HCT116 (cell line): ENCODE data around the gene KRTAP10-9. TPM values are rescaled to one million over a fixed set of nuclear protein-coding genes. Genes with fewer than 3 reads are reported as not detected.

ENCODE experiments used
- ATAC-seq: fragments of 200-7000 bp; cut with Tn5 transposase; 2 replicates; pipeline ENCODE4 v1.9.1; 2020; ENCODE audit warnings: mild to moderate bottlenecking, moderate library complexity
- BruUV-seq: library from RNA; stranded (reverse); fragments of 400-500 nt; replicated peaks from 2 replicates; lab custom pipeline; 2021; lab: Mats Ljungman, UMichigan
- CTCF ChIA-PET: fragments of 300-600 bp; sonication (Branson Sonifier 250); formaldehyde crosslinking; loops from one replicate; lab custom pipeline; 2021; ENCODE audit warnings: antibody characterized with exemption; lab: Charles Lee
- POLR2A ChIA-PET: fragments of 300-600, 350-600 bp; sonication (Branson Sonifier 250); formaldehyde crosslinking; loops from one replicate; lab custom pipeline; 2021; ENCODE audit warnings: antibody characterized with exemption; lab: Charles Lee
- RAD21 ChIA-PET, 2 experiments: fragments of 300-600 bp; sonication (Branson Sonifier 250); formaldehyde crosslinking; loops; one replicate each; lab custom pipeline; 2023; ENCODE audit warnings: low total read pairs in 2 of 2; ENCODE audit not compliant: uncharacterized antibody in 2 of 2, unreplicated experiment in 2 of 2, low non-redundant PET in 1 of 2; lab: Charles Lee
- DNase-seq: peaks from one replicate; pipeline ENCODE4 v3.0.0-alpha.2; 2010; ENCODE audit warnings: low read depth, low spot score
- H2AFZ ChIP-seq: fragments of 200-600 bp; shearing (Covaris generic), sonication (generic); 2 replicates; pipeline ENCODE4 v1.6.1; 2017; ENCODE audit warnings: low read depth, mixed run types, mixed read lengths, antibody characterized with exemption, low read length; ENCODE audit not compliant: poor library complexity, severe bottlenecking
- H3K27ac ChIP-seq: 2 replicates; pipeline ENCODE4 v1.5.1; 2012; ENCODE audit warnings: low read depth, low read length
- H3K27me3 ChIP-seq: fragments of 200-600 bp; sonication (generic); 2 replicates; pipeline ENCODE4 v1.6.1; 2016; ENCODE audit warnings: mixed run types, low read length, mixed read lengths; ENCODE audit not compliant: insufficient read depth
- H3K36me3 ChIP-seq, 2 experiments: fragments of 200-500 bp in 1 of 2; fragments of 200-600 bp in 1 of 2; sonication (Bioruptor generic) in 1 of 2; sonication (generic) in 1 of 2; 2 replicates each; pipeline versions ENCODE4 v1.5.1 to v1.6.1; 2014 to 2016; ENCODE audit warnings: low read length in 2 of 2, inconsistent platforms in 1 of 2, mixed read lengths in 1 of 2, mixed run types in 1 of 2; ENCODE audit not compliant: insufficient read depth in 2 of 2, control insufficient read depth in 1 of 2
- H3K4me1 ChIP-seq, 2 experiments: fragments of 200-600 bp in 1 of 2; sonication (generic) in 1 of 2; 2 replicates each; pipeline versions ENCODE4 v1.5.1 to v1.6.1; 2012 to 2017; ENCODE audit warnings: low read length in 2 of 2, inconsistent platforms in 1 of 2, mild to moderate bottlenecking in 1 of 2, mixed read lengths in 1 of 2, mixed run types in 1 of 2, moderate library complexity in 1 of 2; ENCODE audit not compliant: insufficient read depth in 2 of 2, control insufficient read depth in 1 of 2
- H3K4me2 ChIP-seq: fragments of 200-600 bp; sonication (generic); 2 replicates; pipeline ENCODE4 v1.6.1; 2017; ENCODE audit warnings: mixed run types, low read length, mixed read lengths
- H3K4me3 ChIP-seq, 2 experiments: fragments of 200-600 bp in 1 of 2; sonication (generic) in 1 of 2; replicated peaks in 1 of 2; 2 replicates each; pipeline ENCODE4 v1.5.1; 2011 to 2016; ENCODE audit warnings: low read length in 2 of 2, control low read depth in 1 of 2, low read depth in 1 of 2, mild to moderate bottlenecking in 1 of 2, mixed read lengths in 1 of 2, mixed run types in 1 of 2
- H3K79me2 ChIP-seq: fragments of 200-600 bp; sonication (generic); 2 replicates; pipeline ENCODE4 v1.6.1; 2017; ENCODE audit warnings: mild to moderate bottlenecking, mixed run types, low read length, moderate library complexity, mixed read lengths; ENCODE audit not compliant: insufficient read depth
- H3K9ac ChIP-seq: fragments of 200-600 bp; sonication (generic); 2 replicates; pipeline ENCODE4 v1.6.1; 2016; ENCODE audit warnings: low read length, mixed read lengths
- H3K9me2 ChIP-seq: fragments of 200-600 bp; sonication (generic), shearing (Covaris generic); 2 replicates; pipeline ENCODE4 v1.6.1; 2017; ENCODE audit warnings: mixed run types, mild to moderate bottlenecking, moderate library complexity; ENCODE audit not compliant: insufficient read depth
- H3K9me3 ChIP-seq, 2 experiments: fragments of 200-500 bp in 1 of 2; fragments of 200-600 bp in 1 of 2; sonication (Bioruptor generic) in 1 of 2; sonication (generic) in 1 of 2; 2 replicates each; pipeline ENCODE4 v1.6.1; 2014 to 2017; ENCODE audit warnings: low read length in 2 of 2, mixed read lengths in 2 of 2, inconsistent platforms in 1 of 2, low read depth in 1 of 2, mild to moderate bottlenecking in 1 of 2, mixed run types in 1 of 2, moderate library complexity in 1 of 2; ENCODE audit not compliant: control insufficient read depth in 1 of 2, insufficient read depth in 1 of 2
- H4K20me1 ChIP-seq: fragments of 200-600 bp; sonication (generic), shearing (Covaris generic); 2 replicates; pipeline ENCODE4 v1.6.1; 2017; ENCODE audit warnings: mixed run types, mild to moderate bottlenecking, moderate library complexity; ENCODE audit not compliant: insufficient read depth
- ATF3 ChIP-seq: IDR thresholded peaks from 2 replicates; pipeline ENCODE4 v1.6.1; 2012
- CBX3 ChIP-seq: IDR thresholded peaks from 2 replicates; pipeline ENCODE4 v1.6.1; 2012; ENCODE audit warnings: low read depth
- CEBPB ChIP-seq: IDR thresholded peaks from 2 replicates; pipeline ENCODE4 v1.6.1; 2012; ENCODE audit warnings: low read depth
- ELF1 ChIP-seq: IDR thresholded peaks from 2 replicates; pipeline ENCODE4 v1.6.1; 2012; ENCODE audit warnings: low read depth, borderline replicate concordance
- EZH2 ChIP-seq: fragments of 200-600 bp; sonication (generic); IDR thresholded peaks from 2 replicates; pipeline ENCODE4 v1.6.1; 2017; ENCODE audit warnings: antibody characterized with exemption, mixed run types
- EZH2phosphoT487 ChIP-seq: fragments of 200-600 bp; IDR thresholded peaks from 2 replicates; pipeline ENCODE4 v1.6.1; 2018; ENCODE audit warnings: antibody characterized with exemption, borderline replicate concordance
- FOSL1 ChIP-seq: IDR thresholded peaks from 2 replicates; pipeline ENCODE4 v1.6.1; 2012; ENCODE audit warnings: low read depth
- POLR2A ChIP-seq: IDR thresholded peaks from 2 replicates; pipeline ENCODE4 v1.7.0; 2011; ENCODE audit warnings: borderline replicate concordance; ENCODE audit not compliant: insufficient read depth, insufficient read length; ENCODE audit errors: extremely low read depth
- POLR2AphosphoS5 ChIP-seq: IDR thresholded peaks from 2 replicates; pipeline ENCODE4 v1.6.1; 2011; ENCODE audit warnings: mild to moderate bottlenecking, low read depth, low read length, moderate library complexity
- RAD21 ChIP-seq: IDR thresholded peaks from 2 replicates; pipeline ENCODE4 v1.6.1; 2012; ENCODE audit warnings: low read depth, mild to moderate bottlenecking
- REST ChIP-seq: IDR thresholded peaks from 2 replicates; pipeline ENCODE4 v1.6.1; 2012; ENCODE audit warnings: low read depth
- SIN3A ChIP-seq: IDR thresholded peaks from 2 replicates; pipeline ENCODE4 v1.6.1; 2012; ENCODE audit warnings: low read depth
- YY1 ChIP-seq: IDR thresholded peaks from 2 replicates; pipeline ENCODE4 v1.6.1; 2011; ENCODE audit warnings: low read length, low read depth, moderate library complexity, mild to moderate bottlenecking; ENCODE audit not compliant: insufficient replicate concordance; ENCODE audit errors: extremely low read depth
- ZFX ChIP-seq: fragments of 450-650 bp; IDR thresholded peaks from 2 replicates; pipeline ENCODE4 v1.6.1; 2017
- intact Hi-C: fragments of 100-400 bp; cut with micrococcal nuclease; formaldehyde crosslinking; loops from 2 replicates; pipeline ENCODE4 v1.10.0; 2022
- total RNA-seq: library from RNA; stranded (reverse); gene quantifications from one replicate; pipeline ENCODE4 v1.2.1, GENCODE V29; 2021; ENCODE audit not compliant: unreplicated experiment
- TF ChIP-seq, protein P1 (sequence below): IDR thresholded peaks from 2 replicates; pipeline ENCODE4 v1.6.1; 2012
- TF ChIP-seq, protein P2 (sequence below), 3 experiments: fragments of 200-600 bp in 1 of 3; sonication (generic) in 1 of 3; IDR thresholded peaks in 2 of 3; conservative IDR thresholded peaks in 1 of 3; 2 replicates each; pipeline ENCODE4 v1.5.1; 2012 to 2017; ENCODE audit warnings: low read depth in 2 of 3, low read length in 2 of 3, antibody characterized with exemption in 1 of 3, borderline replicate concordance in 1 of 3, control low read depth in 1 of 3, mild to moderate bottlenecking in 1 of 3, mixed read lengths in 1 of 3, mixed run types in 1 of 3, moderate library complexity in 1 of 3; ENCODE audit not compliant: insufficient read depth in 1 of 3

Gene KRTAP10-9
- total RNA-seq, 1 experiment from 2014 or later = not detected

GRCh38 chr21:44650265-44650972, 23.5 kb downstream of the KRTAP10-9 start (continued):
- TF ChIP-seq CBX3 (no peak), CEBPB (no peak)

DNA sequence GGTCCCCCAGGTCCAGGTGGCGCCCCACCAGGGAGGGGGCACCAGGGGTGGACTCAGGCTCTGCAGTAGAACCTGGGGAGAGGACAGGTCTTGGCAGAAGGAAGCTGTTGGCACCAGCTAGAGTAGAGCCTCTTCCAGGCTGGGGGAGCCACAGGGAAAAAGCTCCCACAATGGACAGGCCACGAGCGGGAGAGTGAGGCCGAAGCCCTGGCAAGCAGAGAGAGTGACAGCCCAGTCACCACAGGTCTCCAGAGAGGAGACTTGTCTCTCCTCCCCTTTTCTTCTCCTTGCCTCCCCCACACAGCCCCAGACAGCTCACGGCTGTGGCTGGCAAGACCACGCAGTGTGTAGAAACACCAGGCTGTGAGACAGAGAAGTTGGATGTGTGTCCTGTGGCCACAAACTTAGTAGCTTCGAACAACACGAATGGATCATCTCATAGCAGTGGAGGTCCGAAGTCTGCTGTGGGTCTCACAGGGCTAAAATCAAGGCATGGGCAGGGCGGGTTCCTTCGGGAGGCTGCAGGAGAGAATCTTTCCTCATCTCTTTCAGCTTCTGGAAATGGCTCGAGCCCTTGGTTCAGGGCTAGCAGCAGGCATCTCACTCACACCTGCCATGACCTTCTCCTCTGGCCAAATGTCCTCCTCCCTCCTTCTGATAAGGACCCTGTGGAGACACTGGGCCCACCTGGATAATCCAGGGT, 24.2 kb downstream of the KRTAP10-9 start:
- DNase-seq (no peak), ATAC-seq (no peak)
- Histone ChIP-seq H3K4me3 (no peak overlapping the region), H3K4me2 (no peak overlapping the region), H3K9me2 (no peaks in the 10 kb centered on the region), H3K9ac (no peak overlapping the region), H3K36me3 (no peaks in the 10 kb centered on the region), H3K27ac (no peak overlapping the region), H3K27me3 (no peaks in the 10 kb centered on the region), H3K79me2 (no peaks in the 10 kb centered on the region), H3K4me1 (no peaks in the 10 kb centered on the region), H3K9me3 (no peaks in the 10 kb centered on the region), H2AFZ (no peak overlapping the region), H4K20me1 (no peaks in the 10 kb centered on the region)
- ChIA-PET RAD21 (no interaction called here), POLR2A (no interaction called here), CTCF (no interaction called here)
- BruUV-seq = no TSS peak
- intact Hi-C loops = no loop called here
- TF ChIP-seq, protein P1, sequence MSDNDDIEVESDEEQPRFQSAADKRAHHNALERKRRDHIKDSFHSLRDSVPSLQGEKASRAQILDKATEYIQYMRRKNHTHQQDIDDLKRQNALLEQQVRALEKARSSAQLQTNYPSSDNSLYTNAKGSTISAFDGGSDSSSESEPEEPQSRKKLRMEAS = no peak
- TF ChIP-seq ATF3 (no peak), POLR2AphosphoS5 (no peak), RAD21 (no peak), YY1 (no peak), ZFX (no peak), FOSL1 (no peak), ELF1 (no peak), SIN3A (no peak), REST (no peak), EZH2 (no peak), POLR2A (no peak), EZH2phosphoT487 (no peak)
- TF ChIP-seq, protein P2, sequence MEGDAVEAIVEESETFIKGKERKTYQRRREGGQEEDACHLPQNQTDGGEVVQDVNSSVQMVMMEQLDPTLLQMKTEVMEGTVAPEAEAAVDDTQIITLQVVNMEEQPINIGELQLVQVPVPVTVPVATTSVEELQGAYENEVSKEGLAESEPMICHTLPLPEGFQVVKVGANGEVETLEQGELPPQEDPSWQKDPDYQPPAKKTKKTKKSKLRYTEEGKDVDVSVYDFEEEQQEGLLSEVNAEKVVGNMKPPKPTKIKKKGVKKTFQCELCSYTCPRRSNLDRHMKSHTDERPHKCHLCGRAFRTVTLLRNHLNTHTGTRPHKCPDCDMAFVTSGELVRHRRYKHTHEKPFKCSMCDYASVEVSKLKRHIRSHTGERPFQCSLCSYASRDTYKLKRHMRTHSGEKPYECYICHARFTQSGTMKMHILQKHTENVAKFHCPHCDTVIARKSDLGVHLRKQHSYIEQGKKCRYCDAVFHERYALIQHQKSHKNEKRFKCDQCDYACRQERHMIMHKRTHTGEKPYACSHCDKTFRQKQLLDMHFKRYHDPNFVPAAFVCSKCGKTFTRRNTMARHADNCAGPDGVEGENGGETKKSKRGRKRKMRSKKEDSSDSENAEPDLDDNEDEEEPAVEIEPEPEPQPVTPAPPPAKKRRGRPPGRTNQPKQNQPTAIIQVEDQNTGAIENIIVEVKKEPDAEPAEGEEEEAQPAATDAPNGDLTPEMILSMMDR (IDR thresholded peaks at IDR 0.05 in 2 of 3, conservative IDR thresholded peaks at IDR 0.05 in 1 of 3; ENCODE audit: borderline replicate concordance in 1 of 3, insufficient read depth in 1 of 3, low read depth in 2 of 3, low read length in 2 of 3) = no peak
